Measurements from ENCODE around the gene CDC25B.

Gene CDC25B

GRCh38 chr20:3767110-3767426 is 29.0 kb upstream of the CDC25B start:
- Histone ChIP-seq H3K36me3 (ENCODE audit: low read depth) (no peaks in the 10 kb centered on the region), H3K9me3 (ENCODE audit: severe bottlenecking) (no peaks in the 10 kb centered on the region), H3K27ac (ENCODE audit: poor library complexity, severe bottlenecking) (peak overlapping the region; percentile 19), H3K4me1 (ENCODE audit: insufficient read depth, poor library complexity, severe bottlenecking) (peaks cover 5% of the 10 kb centered on the region), H3K27me3 (ENCODE audit: insufficient read depth, poor library complexity, severe bottlenecking) (no peaks in the 10 kb centered on the region), H3K4me3 (ENCODE audit: severe bottlenecking) (peak overlapping the region; percentile 65)
- ATAC-seq (ENCODE audit: low read depth): no peak
- TF ChIP-seq CTCF (IDR thresholded peaks at IDR 0.05; ENCODE audit: poor library complexity, severe bottlenecking): no peak
- no peak for DNase-seq (ENCODE audit: low spot score)

GRCh38 chr20:3767427-3768341 is 28.4 kb upstream of the CDC25B start, which contains the start of gene ADISSP:
ADISSP (minus strand) TSS chr20:3767753; CDS start chr20:3760100, 7,653 bp downstream.
- TF ChIP-seq CTCF (IDR thresholded peaks at IDR 0.05; ENCODE audit: poor library complexity, severe bottlenecking): no peak
- no peaks in the 10 kb centered on the region for H3K27me3 ChIP-seq (ENCODE audit: insufficient read depth, poor library complexity, severe bottlenecking)
- peak within 1 kb of the TSS; percentile 65 for H3K4me3 ChIP-seq (ENCODE audit: severe bottlenecking)
- DNase-seq (ENCODE audit: low spot score) (peak; percentile 99), ATAC-seq (ENCODE audit: low read depth) (peak; percentile 91)
- no peaks in the 10 kb centered on the region for H3K36me3 ChIP-seq (ENCODE audit: low read depth)
- H3K4me1 ChIP-seq (ENCODE audit: insufficient read depth, poor library complexity, severe bottlenecking): peaks cover 5% of the 10 kb centered on the region
- H3K27ac ChIP-seq (ENCODE audit: poor library complexity, severe bottlenecking): peak within 1 kb of the TSS; percentile 51
- H3K9me3 ChIP-seq (ENCODE audit: severe bottlenecking): no peaks in the 10 kb centered on the region

DNA sequence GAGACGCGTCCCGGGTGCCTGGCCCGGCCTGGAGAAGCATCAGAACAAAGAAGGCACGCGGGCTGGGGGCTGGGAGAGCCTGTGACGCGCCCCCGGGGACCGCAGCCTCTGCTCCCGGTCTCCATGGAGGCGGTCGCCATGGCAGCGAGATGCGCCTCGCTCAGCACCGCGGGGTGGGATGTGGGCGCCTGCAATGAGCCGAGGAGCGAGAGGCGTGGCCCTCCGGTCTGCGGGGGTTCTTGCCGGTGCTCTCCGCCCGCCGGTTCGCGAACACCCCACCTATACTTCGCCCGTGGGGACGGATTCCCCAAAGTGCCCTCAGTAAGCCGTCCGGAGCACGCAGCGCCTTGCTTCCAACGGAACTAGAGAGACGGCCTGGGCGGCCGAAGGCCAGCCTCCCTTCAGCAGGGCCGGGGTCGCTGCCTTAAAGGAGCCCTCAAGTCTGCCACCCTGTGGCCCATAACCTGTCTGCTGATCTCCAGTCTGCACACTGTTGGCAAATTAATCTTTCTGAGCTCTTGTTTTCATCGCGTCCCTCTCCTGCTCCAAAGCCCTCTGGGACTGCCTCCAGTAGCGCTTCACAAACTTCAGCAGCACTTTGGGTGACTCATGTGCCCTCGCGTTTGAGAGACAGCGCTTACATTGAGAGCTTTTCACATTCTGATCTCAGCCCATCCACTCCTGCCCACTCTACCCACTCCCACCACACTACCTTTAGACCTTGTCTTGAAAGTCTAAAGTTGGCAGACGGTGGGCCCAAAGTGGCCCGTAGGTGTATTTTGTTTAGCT is 27.6 kb upstream of the CDC25B start:
- DNase-seq (ENCODE audit: low spot score) (peak; percentile 78), ATAC-seq (ENCODE audit: low read depth) (peak; percentile 53)
- TF ChIP-seq CTCF (IDR thresholded peaks at IDR 0.05; ENCODE audit: poor library complexity, severe bottlenecking): peak; percentile 68
- Histone ChIP-seq H3K4me1 (ENCODE audit: insufficient read depth, poor library complexity, severe bottlenecking) (peaks cover 5% of the 10 kb centered on the region), H3K4me3 (ENCODE audit: severe bottlenecking) (peak overlapping the region; percentile 65), H3K27ac (ENCODE audit: poor library complexity, severe bottlenecking) (peak overlapping the region; percentile 51), H3K36me3 (ENCODE audit: low read depth) (no peaks in the 10 kb centered on the region), H3K9me3 (ENCODE audit: severe bottlenecking) (no peaks in the 10 kb centered on the region), H3K27me3 (ENCODE audit: insufficient read depth, poor library complexity, severe bottlenecking) (no peaks in the 10 kb centered on the region)

DNA sequence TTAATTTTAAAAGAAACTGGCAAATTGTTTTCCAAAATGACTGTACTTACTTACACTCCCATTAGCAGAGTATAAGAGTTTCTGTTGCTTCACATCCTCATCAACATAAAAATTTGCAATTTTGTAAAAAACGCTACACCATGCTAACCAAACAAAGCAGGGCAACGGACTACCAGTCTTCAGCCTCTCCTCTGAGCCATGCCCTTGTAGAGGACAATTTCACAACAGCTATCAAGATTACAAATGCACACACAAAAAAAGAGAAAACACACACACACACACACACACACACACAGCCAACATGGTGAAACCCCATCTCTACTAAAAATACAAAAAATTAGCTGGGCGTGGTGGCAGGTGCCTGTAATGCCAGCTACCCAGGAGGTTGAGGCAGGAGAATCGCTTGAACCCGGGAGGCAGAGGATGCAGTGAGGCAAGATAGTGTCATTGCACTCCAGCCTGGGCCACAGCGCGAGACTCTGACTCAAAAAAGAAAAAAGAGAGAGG is 24.5 kb upstream of the CDC25B start:
- no peak for TF ChIP-seq CTCF (IDR thresholded peaks at IDR 0.05; ENCODE audit: poor library complexity, severe bottlenecking)
- Histone ChIP-seq H3K27me3 (ENCODE audit: insufficient read depth, poor library complexity, severe bottlenecking) (no peaks in the 10 kb centered on the region), H3K4me3 (ENCODE audit: severe bottlenecking) (no peak overlapping the region), H3K27ac (ENCODE audit: poor library complexity, severe bottlenecking) (no peak overlapping the region), H3K4me1 (ENCODE audit: insufficient read depth, poor library complexity, severe bottlenecking) (peaks cover 5% of the 10 kb centered on the region), H3K9me3 (ENCODE audit: severe bottlenecking) (no peaks in the 10 kb centered on the region), H3K36me3 (ENCODE audit: low read depth) (no peaks in the 10 kb centered on the region)
- ATAC-seq (ENCODE audit: low read depth): no peak
- DNase-seq (ENCODE audit: low spot score): no peak

All from RWPE2 (cell line).